NT2/D1 (cell line): ENCODE results near the gene CXCR6.

Experiments
- SUZ12 ChIP-seq: IDR thresholded peaks from 2 replicates; pipeline ENCODE4 v1.6.1; 2011; ENCODE audit not compliant: insufficient read length, insufficient read depth; ENCODE audit errors: extremely low read depth
- YY1 ChIP-seq: IDR thresholded peaks from 2 replicates; pipeline ENCODE4 v1.6.1; 2011; ENCODE audit not compliant: insufficient read length, insufficient read depth

- TF ChIP-seq YY1 = no peak
- TF ChIP-seq SUZ12 = no peak
These were observed 3.1 kb upstream of the CXCR6 start for GRCh38 chr3:45940004-45940780.
